GM18868 (cell line): ENCODE data around the gene CD2.

ENCODE experiments used
- ATAC-seq: cut with Tn5 transposase; IDR thresholded peaks from one replicate; pipeline ENCODE4 v1.9.1; 2021; ENCODE audit warnings: mild to moderate bottlenecking, moderate library complexity; ENCODE audit not compliant: unreplicated experiment

CD2 gene

GRCh38 chr1:116754198-116754977 lies at the start of gene CD2:
Gene CD2, plus strand, starts transcription at chr1:116754430. Its CDS starts 63 bp downstream, at chr1:116754493.
- no peak for ATAC-seq

- ATAC-seq = no peak
Observed at GRCh38 chr1:116706123-116706522, 48.1 kb upstream of the CD2 start.

- no peak for ATAC-seq
Observed at GRCh38 chr1:116706841-116707240, 47.4 kb upstream of the CD2 start.

GRCh38 chr1:116708255-116708900 lies 45.9 kb upstream of the CD2 start:
- no peak for ATAC-seq

GRCh38 chr1:116709666-116710167 lies 44.5 kb upstream of the CD2 start:
- no peak for ATAC-seq

- no peak for ATAC-seq
Observed at GRCh38 chr1:116710420-116711262, 43.6 kb upstream of the CD2 start.

- ATAC-seq = no peak
Observed at GRCh38 chr1:116711263-116711840, 42.9 kb upstream of the CD2 start.

- no peak for ATAC-seq
Observed at GRCh38 chr1:116712510-116712909, 41.7 kb upstream of the CD2 start.

GRCh38 chr1:116713474-116713873 lies 40.8 kb upstream of the CD2 start:
- no peak for ATAC-seq

- ATAC-seq = no peak
Observed at GRCh38 chr1:116716391-116716790, 37.8 kb upstream of the CD2 start.

- no peak for ATAC-seq
Observed at GRCh38 chr1:116717318-116717717, 36.9 kb upstream of the CD2 start.

GRCh38 chr1:116720364-116721038 lies 33.7 kb upstream of the CD2 start:
- ATAC-seq = no peak

- ATAC-seq = no peak
Observed at GRCh38 chr1:116721039-116721405, 33.2 kb upstream of the CD2 start.

- ATAC-seq = no peak
Observed at GRCh38 chr1:116721451-116722007, 32.7 kb upstream of the CD2 start.

- ATAC-seq = no peak
Observed at GRCh38 chr1:116722016-116722838, 32.0 kb upstream of the CD2 start.

- ATAC-seq = no peak
Observed at GRCh38 chr1:116724765-116725375, 29.4 kb upstream of the CD2 start.

GRCh38 chr1:116725798-116726197 lies 28.4 kb upstream of the CD2 start:
- ATAC-seq = no peak

- ATAC-seq = no peak
Observed at GRCh38 chr1:116726872-116727820, 27.1 kb upstream of the CD2 start.
